Heart right ventricle (tissue), 16 donors: ENCODE measurements around the gene CBLC. TPM values are rescaled to one million over a fixed set of nuclear protein-coding genes. Genes with fewer than 3 reads are reported as not detected.

Experiments
- ATAC-seq, 8 donors: fragments of 200-7000 bp; cut with Tn5 transposase; one replicate each; pipeline ENCODE4 v1.9.1; 2020; ENCODE audit warnings: mild to moderate bottlenecking in 8 of 8, moderate library complexity in 8 of 8, moderate number of reproducible peaks in 1 of 8
- DNase-seq, 2 donors: peaks; one replicate each; pipeline ENCODE4 v3.0.0-alpha.2; 2020
- H3K27ac ChIP-seq, 10 donors: fragments of 200-600 bp; sonication (generic) in 2 of 10; one replicate each; pipeline versions ENCODE4 v1.5.0 to v1.8.0; 2020 to 2022; ENCODE audit warnings: mild to moderate bottlenecking in 3 of 10
- H3K27me3 ChIP-seq, 7 donors: fragments of 200-600 bp; one replicate each; pipeline ENCODE4 v1.8.0; 2021 to 2022; ENCODE audit warnings: mild to moderate bottlenecking in 2 of 7
- H3K36me3 ChIP-seq, 9 donors: fragments of 200-600 bp; sonication (generic) in 1 of 9; one replicate each; pipeline versions ENCODE4 v1.5.0 to v1.8.0; 2020 to 2022; ENCODE audit warnings: mild to moderate bottlenecking in 2 of 9
- H3K4me1 ChIP-seq, 9 donors: fragments of 200-600 bp; sonication (generic) in 1 of 9; one replicate each; pipeline versions ENCODE4 v1.5.0 to v1.8.0; 2020 to 2022; ENCODE audit warnings: mild to moderate bottlenecking in 4 of 9
- H3K4me3 ChIP-seq, 10 donors: fragments of 200-600 bp; sonication (generic) in 2 of 10; one replicate each; pipeline versions ENCODE4 v1.5.0 to v1.8.0; 2020 to 2022; ENCODE audit warnings: mild to moderate bottlenecking in 7 of 10, moderate library complexity in 2 of 10
- H3K9me3 ChIP-seq, 11 donors: fragments of 200-600 bp in 10 of 11; sonication (generic) in 2 of 11; one replicate each; pipeline versions ENCODE4 v1.5.0 to v1.8.0; 2013 to 2022; ENCODE audit warnings: mild to moderate bottlenecking in 2 of 11, control low read depth in 1 of 11, moderate library complexity in 1 of 11
- WGBS, 2 donors: extraction: QIAGEN DNeasy Blood & Tissue Kit; methylation state at CpG; one replicate each; pipeline ENCODE4 v1.1.7; 2013; ENCODE audit warnings: inconsistent platforms in 1 of 2; 5-methylcytosine and 5-hydroxymethylcytosine counted together
- intact Hi-C, 10 donors: fragments of 100-400 bp; cut with DNase I; formaldehyde crosslinking; loops; one replicate each; pipeline versions ENCODE4 v1.11.1 to v1.14.2; 2022
- polyA plus RNA-seq, 2 donors: library from polyadenylated mRNA; stranded (reverse); fragments of 200-250 nt; gene quantifications; one replicate each; pipeline ENCODE4 v1.2.3, GENCODE V29; 2013
- total RNA-seq, 10 donors: library from RNA; stranded (reverse); fragmentation: NEBNext Ultra II Directional in 3 of 10; extraction: Animal tissue kit (Norgen Biotek cat#: 25700) in 3 of 10; gene quantifications; one replicate each; pipeline versions ENCODE4 v1.2.1 to v1.2.4, GENCODE V29; 2021 to 2023
- TF ChIP-seq, protein P1 (sequence below), 9 donors: fragments of 200-600 bp; sonication (generic) in 2 of 9; IDR thresholded peaks; one replicate each; pipeline versions ENCODE4 v1.5.0 to v1.8.0; 2021 to 2022; ENCODE audit warnings: antibody characterized with exemption in 9 of 9, mild to moderate bottlenecking in 5 of 9, moderate library complexity in 1 of 9
- donor health status: Arrhythmogenic right ventricular cardiomyopathy.
- donor health status: ischemic (EF 13 %, LVEDD 7.1; RV severe dilation, severe dysfunction).
- donor health status: healthy with polysubstance abuse.
- donor health status: DM: no; HTN: yes; CAD: no.
- donor health status: DM: no; HTN: no; CAD: no.
- donor health status: ischemic (EF 25% LVEDD 6.9; RV normal size, moderate dysfunction).
- donor health status: ischemic (EF 25% LVEDD 5.7; RV mildly dilated, moderate dysfunction).
- donor health status: healthy.
- donor health status: DM: yes; HTN: yes; CAD: no.
- donor health status: Ischemic cardiomyopathy.
- donor health status: ischemic (EF 35%, LVEDD 5.7; RV mildly dilated, moderate dysfunction).
- donor health status: nonischemic (EF 11% LVEDD 7.7; RV severe dilation, severe dysfunction).
- donor health status: DM: yes; HTN: yes; CAD: no.
- donor health status: PGD.
- donor health status: ischemic (EF 29% LVEDD 5.4; RV normal size, mild dysfunction).
- donor health status: nonischemic (EF 23%, LVEDD 6.1; RV moderate dilation, normal function).

The CBLC gene
- total and polyA plus RNA-seq, 12 donors: 0.38 TPM; not detected in 11

DNA sequence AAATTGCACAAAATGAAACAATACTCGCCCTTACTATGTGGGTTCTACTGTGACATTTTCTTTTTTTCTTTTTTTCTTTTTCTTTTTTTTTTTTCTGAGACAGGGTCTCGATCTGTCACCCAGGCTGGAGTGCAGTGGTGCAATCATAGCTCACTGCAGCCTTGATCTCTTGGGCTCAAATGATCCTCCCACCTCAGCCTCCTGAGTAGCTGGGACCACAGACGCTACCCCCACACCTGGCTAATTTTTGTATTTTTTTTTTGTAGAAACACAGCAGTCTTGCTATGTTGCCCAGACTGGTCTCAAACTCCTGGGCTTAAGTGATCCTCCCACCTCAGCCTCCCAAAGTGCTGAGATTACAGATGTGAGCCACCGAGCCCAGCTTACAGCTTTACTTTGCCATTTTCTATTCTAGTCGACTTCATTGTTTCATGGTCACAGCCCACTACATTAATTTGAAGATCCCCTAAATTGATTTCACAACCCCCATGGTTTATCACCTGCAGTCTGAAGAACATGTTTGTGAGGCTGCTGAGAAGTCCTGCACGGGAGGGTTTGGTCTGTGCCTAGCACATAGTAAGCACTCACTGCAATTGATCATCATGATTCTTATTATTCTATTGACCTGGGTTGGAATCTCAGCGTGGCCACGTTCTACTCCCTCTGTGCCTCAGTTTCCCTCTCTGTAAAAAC is 25.4 kb upstream of the CBLC start:
- Histone ChIP-seq H3K27me3 (no peaks in the 10 kb centered on the region), H3K36me3 (peaks cover 0 to 65% (median 10%) of the 10 kb centered on the region in 9 donors), H3K4me1 (peaks cover 19 to 88% (median 68%) of the 10 kb centered on the region in 9 donors), H3K4me3 (peak overlapping the region in 8 of 10 donors; percentile 19 to 92 (median 58)), H3K27ac (peak overlapping the region in 8 of 10 donors; percentile 90 to 100 (median 96)), H3K9me3 (no peaks in the 10 kb centered on the region)
- WGBS, 2 donors: 69 to 79% methylated on average over 8 of the region's 8 CpGs
- ATAC-seq (no peak), DNase-seq (no peak)
- TF ChIP-seq, protein P1, sequence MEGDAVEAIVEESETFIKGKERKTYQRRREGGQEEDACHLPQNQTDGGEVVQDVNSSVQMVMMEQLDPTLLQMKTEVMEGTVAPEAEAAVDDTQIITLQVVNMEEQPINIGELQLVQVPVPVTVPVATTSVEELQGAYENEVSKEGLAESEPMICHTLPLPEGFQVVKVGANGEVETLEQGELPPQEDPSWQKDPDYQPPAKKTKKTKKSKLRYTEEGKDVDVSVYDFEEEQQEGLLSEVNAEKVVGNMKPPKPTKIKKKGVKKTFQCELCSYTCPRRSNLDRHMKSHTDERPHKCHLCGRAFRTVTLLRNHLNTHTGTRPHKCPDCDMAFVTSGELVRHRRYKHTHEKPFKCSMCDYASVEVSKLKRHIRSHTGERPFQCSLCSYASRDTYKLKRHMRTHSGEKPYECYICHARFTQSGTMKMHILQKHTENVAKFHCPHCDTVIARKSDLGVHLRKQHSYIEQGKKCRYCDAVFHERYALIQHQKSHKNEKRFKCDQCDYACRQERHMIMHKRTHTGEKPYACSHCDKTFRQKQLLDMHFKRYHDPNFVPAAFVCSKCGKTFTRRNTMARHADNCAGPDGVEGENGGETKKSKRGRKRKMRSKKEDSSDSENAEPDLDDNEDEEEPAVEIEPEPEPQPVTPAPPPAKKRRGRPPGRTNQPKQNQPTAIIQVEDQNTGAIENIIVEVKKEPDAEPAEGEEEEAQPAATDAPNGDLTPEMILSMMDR (IDR thresholded peaks at IDR 0.05): no peak
- intact Hi-C loops: no loop called here

DNA sequence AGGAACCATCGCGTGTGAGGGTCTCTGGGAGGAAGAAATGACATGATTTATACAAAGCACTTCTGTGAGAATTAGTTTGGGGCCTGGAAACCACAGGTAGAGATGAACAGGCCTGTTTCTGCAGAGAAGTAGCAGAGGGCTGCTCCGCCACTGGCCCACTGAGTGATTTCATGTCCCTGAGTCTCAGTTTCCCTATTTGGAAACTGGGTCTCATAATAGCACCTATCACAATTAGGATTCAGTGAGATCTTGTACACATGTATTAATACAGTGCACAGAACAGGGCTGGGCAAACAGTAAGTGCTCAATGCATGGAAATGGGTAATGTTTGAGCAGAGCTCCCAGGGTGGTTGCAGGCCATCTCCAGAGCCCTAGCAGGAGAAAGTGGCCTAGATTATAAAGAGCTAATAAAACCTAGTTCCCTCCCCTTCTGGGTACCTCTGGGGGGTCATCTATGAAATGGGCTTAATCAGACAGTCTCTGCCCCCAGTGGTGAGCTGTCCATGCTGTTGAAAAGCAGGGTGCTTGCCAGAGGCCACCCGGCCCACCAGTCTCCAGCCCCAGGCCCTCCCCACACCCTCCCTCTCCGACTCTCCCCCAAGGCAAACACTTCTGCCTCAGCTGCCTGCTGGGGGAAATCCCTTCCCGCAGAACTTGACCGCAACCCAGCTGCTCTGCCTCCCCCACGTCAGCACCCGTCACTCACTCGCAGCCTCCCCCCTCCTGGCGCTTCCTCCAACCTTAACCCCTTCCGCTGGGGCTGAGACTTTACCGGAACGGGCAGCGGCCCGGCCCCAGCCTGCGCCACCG is 24.7 kb upstream of the CBLC start:
- Histone ChIP-seq H3K27me3 (no peaks in the 10 kb centered on the region), H3K4me1 (peaks cover 18 to 90% (median 71%) of the 10 kb centered on the region in 9 donors), H3K9me3 (no peaks in the 10 kb centered on the region), H3K4me3 (peak overlapping the region; percentile 18 to 92 (median 56)), H3K27ac (peak overlapping the region; percentile 82 to 100 (median 94)), H3K36me3 (peaks cover 0 to 72% (median 10%) of the 10 kb centered on the region in 9 donors)
- peak; percentile 87 to 94 for DNase-seq
- 14 to 15% methylated on average over 18 of the region's 18 CpGs for WGBS, 2 donors
- TF ChIP-seq, protein P1 (IDR thresholded peaks at IDR 0.05): peak in 4 of 9 donors; percentile 19 to 34 (median 26)
- ATAC-seq: peak; percentile 46 to 73 (median 64)
- intact Hi-C loops: no loop called here

DNA sequence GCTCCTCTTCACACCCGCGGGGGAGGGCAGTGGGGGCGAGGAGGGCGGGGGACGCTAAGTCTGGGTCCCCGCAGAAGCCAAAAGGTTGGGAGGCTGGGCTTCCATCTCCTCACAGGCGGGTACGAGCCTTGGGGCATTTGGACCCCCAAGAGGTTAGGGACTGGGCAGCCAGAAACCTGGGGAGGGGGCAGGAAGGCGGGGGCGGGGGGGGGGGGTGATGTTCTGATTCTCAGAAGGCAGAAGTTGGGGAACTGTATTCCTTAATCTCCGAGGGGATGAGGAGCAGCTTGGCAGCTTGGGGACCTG is 24.1 kb upstream of the CBLC start:
- Histone ChIP-seq H3K9me3 (no peaks in the 10 kb centered on the region), H3K27me3 (no peaks in the 10 kb centered on the region), H3K36me3 (peaks cover 0 to 78% (median 10%) of the 10 kb centered on the region in 9 donors), H3K27ac (peak overlapping the region; percentile 82 to 100 (median 94)), H3K4me3 (peak overlapping the region; percentile 18 to 92 (median 56)), H3K4me1 (peaks cover 22 to 93% (median 76%) of the 10 kb centered on the region in 9 donors)
- ATAC-seq: no peak
- TF ChIP-seq, protein P1 (IDR thresholded peaks at IDR 0.05): no peak
- no peak for DNase-seq
- 1 to 2% methylated on average over 10 to 11 of the region's 11 CpGs for WGBS, 2 donors
- intact Hi-C loops: no loop called here

DNA sequence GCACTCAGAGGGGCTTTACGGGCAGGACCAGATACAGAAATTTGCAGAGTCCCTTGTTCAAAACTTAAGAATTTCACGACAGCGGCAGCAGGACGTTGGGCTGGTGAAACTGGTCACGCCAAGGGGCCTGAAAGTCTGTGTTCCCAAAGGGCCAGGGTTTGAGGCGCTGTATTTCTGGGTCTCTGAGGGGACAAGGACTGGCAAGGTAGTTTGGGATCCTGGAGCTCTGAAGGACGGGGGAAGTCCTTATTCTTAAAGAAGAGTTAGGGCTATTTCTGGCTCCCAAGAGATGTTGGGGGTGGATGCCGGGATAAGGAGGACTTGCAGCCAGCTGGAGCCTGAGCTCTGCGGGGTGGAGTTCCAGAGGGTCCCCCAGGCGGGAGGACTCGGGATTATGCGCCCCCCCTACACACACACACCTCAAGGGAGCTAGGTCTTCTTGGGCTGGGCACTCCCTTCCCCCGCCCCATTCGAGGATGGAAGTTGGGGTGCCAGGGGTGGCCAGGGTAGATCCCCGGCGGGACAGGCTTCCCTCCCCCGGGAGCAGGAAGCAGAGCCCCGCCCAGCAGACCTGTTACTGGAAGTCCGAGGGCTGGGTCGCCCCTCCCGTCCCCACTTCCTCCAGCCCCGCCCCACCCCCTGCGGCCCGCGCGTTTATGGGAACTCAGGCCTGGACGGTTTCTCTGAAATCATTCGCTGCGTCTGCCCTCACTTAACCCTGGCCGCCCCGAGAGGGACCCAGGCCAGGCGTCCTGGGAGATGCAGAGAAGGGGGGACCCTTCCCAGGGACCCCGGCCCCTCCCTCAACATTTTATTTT is 23.5 kb upstream of the CBLC start:
- DNase-seq: peak; percentile 94 to 96
- Histone ChIP-seq H3K27me3 (no peaks in the 10 kb centered on the region), H3K27ac (peak overlapping the region; percentile 82 to 100 (median 94)), H3K9me3 (no peaks in the 10 kb centered on the region), H3K36me3 (peaks cover 0 to 83% (median 10%) of the 10 kb centered on the region in 9 donors), H3K4me3 (peak overlapping the region; percentile 13 to 92 (median 56)), H3K4me1 (peaks cover 23 to 95% (median 78%) of the 10 kb centered on the region in 9 donors)
- WGBS, 2 donors: 1 to 3% methylated on average over 32 to 33 of the region's 33 CpGs
- ATAC-seq: peak; percentile 65 to 82 (median 78)
- intact Hi-C loops: no loop called here
- TF ChIP-seq, protein P1 (IDR thresholded peaks at IDR 0.05): no peak
